HepG2 (cell line): ENCODE data around the gene SAYSD1.

Source experiments
- AGO1 ChIP-seq: fragments of 200-400 bp; formaldehyde crosslinking; IDR thresholded peaks from 2 replicates; pipeline ENCODE4 v1.6.1; 2017; ENCODE audit warnings: mild to moderate bottlenecking, low read depth, low read length, moderate library complexity; ENCODE audit not compliant: poor library complexity, severe bottlenecking
- CREB1 ChIP-seq, 2 experiments: fragments of 450-650 bp in 1 of 2; IDR thresholded peaks; 2 replicates each; pipeline ENCODE4 v1.6.1; 2016 to 2017; ENCODE audit warnings: control low read depth in 1 of 2, mild to moderate bottlenecking in 1 of 2, missing compliant biosample characterization in 1 of 2, missing genetic modification characterization in 1 of 2
- HNRNPUL1 ChIP-seq: fragments of 200-400 bp; formaldehyde crosslinking; IDR thresholded peaks from 2 replicates; pipeline ENCODE4 v1.6.1; 2017; ENCODE audit warnings: low read depth, mild to moderate bottlenecking, low read length, moderate library complexity
- HOXD1 ChIP-seq: sonication (generic); formaldehyde crosslinking; IDR thresholded peaks from 2 replicates; pipeline ENCODE4 v1.5.0; 2020; ENCODE audit warnings: missing genetic modification reagents
- NCOA2 ChIP-seq: sonication (generic); formaldehyde crosslinking; IDR thresholded peaks from 2 replicates; pipeline ENCODE4 v1.8.0; 2022; ENCODE audit warnings: inconsistent platforms
- RAD21 ChIP-seq: fragments of 450-650 bp; formaldehyde crosslinking; IDR thresholded peaks from 2 replicates; pipeline ENCODE4 v1.5.0; 2020; ENCODE audit warnings: mild to moderate bottlenecking
- SP1 ChIP-seq, 2 experiments: fragments of 450-650 bp in 1 of 2; sonication (generic) in 1 of 2; formaldehyde crosslinking in 1 of 2; IDR thresholded peaks; 2 replicates each; pipeline versions ENCODE4 v1.4.0 to v1.6.1; 2016 to 2020; ENCODE audit warnings: missing genetic modification reagents in 1 of 2
- SUZ12 ChIP-seq: fragments of 150-350 bp; IDR thresholded peaks from 2 replicates; pipeline ENCODE4 v1.6.1; 2014; ENCODE audit warnings: low read depth, low read length
- ZFP36 ChIP-seq: fragments of 150-350 bp; IDR thresholded peaks from 2 replicates; pipeline ENCODE4 v1.6.1; 2018; ENCODE audit warnings: borderline replicate concordance, low read length, low read depth; ENCODE audit not compliant: partially characterized antibody
- ZNF3 ChIP-seq: IDR thresholded peaks from 2 replicates; pipeline ENCODE4 v1.7.0; 2017; ENCODE audit warnings: inconsistent platforms
- TF ChIP-seq, protein P1 (sequence below): sonication (generic); formaldehyde crosslinking; IDR thresholded peaks from 2 replicates; pipeline ENCODE4 v1.8.1; 2023; ENCODE audit warnings: mild to moderate bottlenecking, missing genetic modification reagents
- TF ChIP-seq, protein P2 (sequence below): sonication (generic); formaldehyde crosslinking; IDR thresholded peaks from 2 replicates; pipeline ENCODE4 v1.5.0; 2020; ENCODE audit warnings: mild to moderate bottlenecking, missing genetic modification reagents, moderate library complexity
- TF ChIP-seq, protein P3 (sequence below): sonication (generic); formaldehyde crosslinking; conservative IDR thresholded peaks from 2 replicates; pipeline ENCODE4 v1.4.0; 2020; ENCODE audit warnings: missing genetic modification reagents

DNA sequence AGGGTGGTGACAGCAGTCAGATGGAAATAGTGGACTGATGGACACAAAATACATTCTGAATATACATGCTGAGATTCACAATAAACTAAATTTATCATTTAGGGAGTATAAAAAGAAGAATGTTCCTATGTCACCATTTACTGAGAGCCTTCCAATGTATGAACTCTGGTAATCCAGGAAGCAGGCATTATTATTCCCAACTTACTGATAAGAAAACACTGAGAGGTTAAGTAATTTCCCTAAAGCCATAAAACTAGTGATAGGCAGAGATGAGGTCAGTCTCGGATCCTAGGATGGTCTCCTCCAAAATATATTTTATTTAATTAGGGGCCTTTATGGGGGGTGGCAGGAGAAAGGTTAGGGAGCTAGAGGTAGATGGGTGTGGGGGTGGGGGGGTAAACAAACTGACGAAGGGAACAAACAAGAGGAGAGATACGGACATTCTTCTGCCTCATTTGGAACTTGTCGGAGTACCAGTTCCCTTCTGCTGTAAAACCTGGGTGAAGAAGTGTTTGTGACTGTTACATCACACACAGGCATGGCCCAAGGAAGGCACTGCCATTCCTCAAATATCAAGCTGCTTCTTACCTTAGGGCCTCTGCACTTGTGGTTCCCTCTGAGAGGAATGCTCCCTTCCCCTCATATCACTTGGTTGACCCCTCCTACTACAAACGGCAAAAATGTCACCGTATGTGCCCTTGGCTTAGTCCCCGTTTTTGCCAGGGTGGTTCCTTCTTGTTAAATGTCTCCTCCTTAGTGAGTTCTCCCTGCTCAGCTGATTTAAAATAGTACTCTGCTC lies 6.7 kb downstream of the SAYSD1 start:
- no peak for TF ChIP-seq RAD21
- TF ChIP-seq ZNF3 (CRISPR knock-in tag) = no peak
- TF ChIP-seq, protein P1, sequence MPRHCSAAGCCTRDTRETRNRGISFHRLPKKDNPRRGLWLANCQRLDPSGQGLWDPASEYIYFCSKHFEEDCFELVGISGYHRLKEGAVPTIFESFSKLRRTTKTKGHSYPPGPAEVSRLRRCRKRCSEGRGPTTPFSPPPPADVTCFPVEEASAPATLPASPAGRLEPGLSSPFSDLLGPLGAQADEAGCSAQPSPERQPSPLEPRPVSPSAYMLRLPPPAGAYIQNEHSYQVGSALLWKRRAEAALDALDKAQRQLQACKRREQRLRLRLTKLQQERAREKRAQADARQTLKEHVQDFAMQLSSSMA (CRISPR knock-in tag) = no peak
- TF ChIP-seq HNRNPUL1 = no peak
- TF ChIP-seq ZFP36 = no peak
- no peak for TF ChIP-seq HOXD1 (CRISPR knock-in tag)
- TF ChIP-seq NCOA2 (CRISPR knock-in tag) = no peak
- TF ChIP-seq AGO1 = no peak
- TF ChIP-seq, protein P2, sequence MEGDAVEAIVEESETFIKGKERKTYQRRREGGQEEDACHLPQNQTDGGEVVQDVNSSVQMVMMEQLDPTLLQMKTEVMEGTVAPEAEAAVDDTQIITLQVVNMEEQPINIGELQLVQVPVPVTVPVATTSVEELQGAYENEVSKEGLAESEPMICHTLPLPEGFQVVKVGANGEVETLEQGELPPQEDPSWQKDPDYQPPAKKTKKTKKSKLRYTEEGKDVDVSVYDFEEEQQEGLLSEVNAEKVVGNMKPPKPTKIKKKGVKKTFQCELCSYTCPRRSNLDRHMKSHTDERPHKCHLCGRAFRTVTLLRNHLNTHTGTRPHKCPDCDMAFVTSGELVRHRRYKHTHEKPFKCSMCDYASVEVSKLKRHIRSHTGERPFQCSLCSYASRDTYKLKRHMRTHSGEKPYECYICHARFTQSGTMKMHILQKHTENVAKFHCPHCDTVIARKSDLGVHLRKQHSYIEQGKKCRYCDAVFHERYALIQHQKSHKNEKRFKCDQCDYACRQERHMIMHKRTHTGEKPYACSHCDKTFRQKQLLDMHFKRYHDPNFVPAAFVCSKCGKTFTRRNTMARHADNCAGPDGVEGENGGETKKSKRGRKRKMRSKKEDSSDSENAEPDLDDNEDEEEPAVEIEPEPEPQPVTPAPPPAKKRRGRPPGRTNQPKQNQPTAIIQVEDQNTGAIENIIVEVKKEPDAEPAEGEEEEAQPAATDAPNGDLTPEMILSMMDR (CRISPR knock-in tag) = no peak
- TF ChIP-seq, protein P3, sequence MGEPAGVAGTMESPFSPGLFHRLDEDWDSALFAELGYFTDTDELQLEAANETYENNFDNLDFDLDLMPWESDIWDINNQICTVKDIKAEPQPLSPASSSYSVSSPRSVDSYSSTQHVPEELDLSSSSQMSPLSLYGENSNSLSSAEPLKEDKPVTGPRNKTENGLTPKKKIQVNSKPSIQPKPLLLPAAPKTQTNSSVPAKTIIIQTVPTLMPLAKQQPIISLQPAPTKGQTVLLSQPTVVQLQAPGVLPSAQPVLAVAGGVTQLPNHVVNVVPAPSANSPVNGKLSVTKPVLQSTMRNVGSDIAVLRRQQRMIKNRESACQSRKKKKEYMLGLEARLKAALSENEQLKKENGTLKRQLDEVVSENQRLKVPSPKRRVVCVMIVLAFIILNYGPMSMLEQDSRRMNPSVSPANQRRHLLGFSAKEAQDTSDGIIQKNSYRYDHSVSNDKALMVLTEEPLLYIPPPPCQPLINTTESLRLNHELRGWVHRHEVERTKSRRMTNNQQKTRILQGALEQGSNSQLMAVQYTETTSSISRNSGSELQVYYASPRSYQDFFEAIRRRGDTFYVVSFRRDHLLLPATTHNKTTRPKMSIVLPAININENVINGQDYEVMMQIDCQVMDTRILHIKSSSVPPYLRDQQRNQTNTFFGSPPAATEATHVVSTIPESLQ (CRISPR knock-in tag) = no peak
- no peak for TF ChIP-seq SP1 (IDR thresholded peaks at IDR 0.05)
- TF ChIP-seq SP1 (CRISPR knock-in tag; IDR thresholded peaks at IDR 0.05) = no peak
- no peak for TF ChIP-seq CREB1 (IDR thresholded peaks at IDR 0.05)
- TF ChIP-seq CREB1 (CRISPR knock-in tag; IDR thresholded peaks at IDR 0.05) = no peak
- TF ChIP-seq SUZ12 = no peak
